Endometrial microvascular endothelial cells (primary cell): Measurements from ENCODE around the gene REEP1. TPM values are rescaled to one million over a fixed set of nuclear protein-coding genes. Genes with fewer than 3 reads are reported as not detected.
"Not testable (repeated sequence)": the region's sequence is repeated elsewhere in the genome, so short reads cannot be mapped to it uniquely, and the experiment has no call there.

Source experiments
- in situ Hi-C: cut with HindIII; loops from 2 replicates; pipeline ENCODE4 v1.10.0; 2017; ENCODE audit warnings: low sequenced_read_pairs, low pct_unique_long_range_greater_than_20kb; ENCODE audit errors: inconsistent ontology term
- total RNA-seq: library from RNA; depleted of rRNA; stranded (reverse); fragments of >200 nt; gene quantifications from one replicate; pipeline ENCODE4 v1.2.3, GENCODE V29; 2015; ENCODE audit errors: inconsistent ontology term

The REEP1 gene
- total RNA-seq, 1 donor from 2014 or later = 0.28 TPM

DNA sequence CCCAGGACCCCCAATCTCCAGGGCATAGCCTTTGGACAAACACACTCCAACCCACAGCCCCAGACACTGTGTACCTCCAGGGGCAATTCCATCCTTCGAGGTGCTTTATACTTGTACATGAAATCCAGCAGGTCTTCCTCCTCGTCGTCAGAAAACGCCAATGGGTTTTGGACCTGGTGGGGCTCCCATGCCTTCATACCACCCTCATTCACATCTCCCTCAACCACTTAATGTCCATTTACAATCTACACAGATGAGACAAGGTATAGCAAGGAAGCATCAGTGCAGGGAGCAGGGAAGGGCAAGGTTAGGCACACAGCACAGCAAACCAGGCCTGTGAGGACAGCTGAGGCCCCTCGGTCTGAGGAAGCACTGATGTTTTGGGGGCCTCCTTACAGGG lies 117.5 kb downstream of the REEP1 start:
- in situ Hi-C loops = no loop called here

DNA sequence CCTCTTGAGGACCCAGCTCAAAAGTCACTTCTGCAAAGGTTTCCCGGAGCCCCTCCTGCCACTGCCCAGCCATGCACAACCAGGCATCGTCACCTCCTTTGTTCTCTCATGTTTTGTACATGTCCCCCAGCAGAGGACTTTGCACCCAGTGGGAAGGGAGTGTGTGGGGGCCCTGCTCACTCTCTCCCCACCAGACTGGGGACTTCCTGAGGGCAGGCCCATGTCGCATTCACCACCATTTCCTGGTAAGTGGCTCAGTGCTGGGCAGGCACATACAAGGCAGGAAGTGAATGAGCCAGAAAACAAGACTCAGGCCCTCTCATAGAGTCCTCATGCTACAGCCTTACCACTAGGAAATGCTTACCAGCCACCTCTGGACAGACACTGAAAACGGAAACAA lies 119.3 kb downstream of the REEP1 start:
- in situ Hi-C loops = no loop called here

DNA sequence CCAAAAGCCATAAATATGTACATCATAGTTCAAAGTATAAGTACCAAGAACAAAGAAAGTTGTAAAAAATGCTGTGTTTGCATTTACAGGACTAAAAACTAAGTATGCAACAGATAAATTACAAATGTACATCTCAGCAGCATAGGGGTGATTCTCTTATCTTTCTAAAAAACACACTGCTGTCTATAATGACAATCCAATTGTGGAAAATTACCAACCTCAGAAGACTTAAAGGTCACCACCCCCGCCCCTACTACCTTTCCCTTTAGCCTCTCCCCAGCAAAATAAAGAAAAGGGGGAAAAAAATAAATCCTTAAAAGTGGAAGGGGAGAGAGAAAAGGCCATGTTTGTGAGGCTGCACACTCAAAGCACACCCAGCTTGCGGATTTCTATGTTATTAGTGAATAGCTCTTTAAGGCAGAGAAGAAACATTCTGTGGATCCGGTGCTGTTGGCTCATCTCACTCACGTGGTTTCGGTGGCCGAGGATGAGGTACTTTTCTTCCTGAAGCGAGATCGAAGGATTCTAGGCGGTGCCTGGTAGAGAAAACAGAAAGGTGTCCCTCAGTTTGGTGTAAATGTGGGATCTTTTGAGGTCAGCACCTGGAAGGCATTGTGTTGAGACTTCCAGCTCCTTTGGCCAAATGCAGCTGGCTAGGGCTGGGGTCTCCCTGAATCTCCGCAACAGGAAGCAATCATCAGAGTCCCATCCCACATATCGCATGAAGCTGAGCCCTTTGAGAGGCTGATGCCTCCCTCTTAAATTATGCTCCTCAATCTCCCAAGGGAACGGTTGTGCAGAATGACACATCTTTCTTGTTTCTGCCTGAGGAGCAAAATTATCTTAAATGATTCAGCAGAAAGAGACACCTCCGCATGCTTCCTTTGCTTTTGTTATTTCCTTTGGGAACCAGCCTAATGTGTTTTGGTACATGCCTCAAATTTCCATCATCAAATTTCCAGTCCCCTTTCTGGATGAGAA lies 120.6 kb downstream of the REEP1 start:
- in situ Hi-C loops = no loop called here

DNA sequence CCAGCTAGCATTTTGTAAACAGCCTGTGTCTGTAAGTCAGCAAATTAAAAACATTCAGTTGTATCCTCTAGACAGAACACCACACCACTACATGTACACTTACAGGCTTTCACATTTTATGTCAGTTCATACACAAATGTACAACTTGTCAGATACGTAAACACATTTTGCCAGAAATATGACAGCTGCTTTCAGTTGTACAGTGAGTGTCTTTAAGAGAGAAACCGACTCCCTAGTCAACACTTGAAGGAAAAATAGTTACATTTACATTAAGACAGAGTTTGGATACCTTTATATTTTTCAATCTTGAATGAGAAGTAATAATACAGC lies 123.0 kb downstream of the REEP1 start:
- in situ Hi-C loops = no loop called here

DNA sequence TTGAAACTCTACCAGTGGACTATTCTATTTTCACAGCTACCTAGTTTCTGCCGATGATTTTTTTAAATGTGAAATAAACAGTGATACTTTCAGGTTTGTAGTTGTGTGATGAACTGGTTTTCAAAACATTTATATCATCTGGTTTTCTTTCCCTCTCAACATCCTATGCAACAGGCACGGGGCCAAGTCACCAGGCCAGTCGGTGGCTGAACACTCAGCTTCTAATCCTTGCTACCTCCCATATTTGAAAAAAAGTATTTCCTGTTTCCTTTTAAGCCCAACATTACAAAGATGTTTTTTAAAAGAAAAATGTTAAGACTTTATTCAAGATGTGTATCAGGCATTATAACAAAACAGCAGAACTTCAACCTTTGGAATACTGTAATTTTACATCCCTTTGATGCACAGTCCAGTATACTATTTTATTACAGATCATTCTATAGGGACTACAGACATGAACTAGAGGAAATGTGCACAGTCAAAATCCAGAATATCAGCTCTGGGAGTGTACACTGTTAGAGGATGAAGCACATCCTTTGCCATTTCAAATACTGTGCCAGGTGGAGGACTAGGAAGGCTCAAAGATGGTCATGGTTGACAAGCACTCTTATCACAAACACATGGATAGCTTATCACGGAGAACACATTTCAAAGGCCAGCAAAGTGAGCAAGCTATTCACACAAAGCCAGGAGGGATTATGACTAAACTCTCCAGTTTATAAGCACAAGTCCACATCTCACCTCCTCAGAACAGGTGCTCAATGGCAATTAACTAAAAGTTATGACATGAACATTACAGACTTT lies 123.5 kb downstream of the REEP1 start:
- in situ Hi-C loops = no loop called here

DNA sequence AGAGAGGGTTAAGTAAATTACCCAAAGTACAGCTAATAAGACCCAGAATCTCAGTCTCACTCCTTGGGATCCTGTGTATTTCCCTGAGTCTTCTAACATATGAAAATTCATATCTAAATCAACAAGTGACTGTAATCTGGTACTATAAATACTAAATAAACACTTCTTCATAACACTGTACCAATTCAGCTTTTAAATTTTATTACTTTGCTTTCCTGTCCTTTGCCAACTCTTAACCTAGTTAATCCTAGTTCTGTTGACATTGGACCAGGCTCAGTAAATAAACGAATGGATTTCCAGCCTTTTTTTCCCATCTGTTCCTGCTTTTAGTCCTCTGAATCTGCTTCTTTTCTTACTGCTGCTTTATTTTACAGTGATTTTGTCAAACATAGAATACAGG lies 124.4 kb downstream of the REEP1 start:
- in situ Hi-C loops = no loop called here

DNA sequence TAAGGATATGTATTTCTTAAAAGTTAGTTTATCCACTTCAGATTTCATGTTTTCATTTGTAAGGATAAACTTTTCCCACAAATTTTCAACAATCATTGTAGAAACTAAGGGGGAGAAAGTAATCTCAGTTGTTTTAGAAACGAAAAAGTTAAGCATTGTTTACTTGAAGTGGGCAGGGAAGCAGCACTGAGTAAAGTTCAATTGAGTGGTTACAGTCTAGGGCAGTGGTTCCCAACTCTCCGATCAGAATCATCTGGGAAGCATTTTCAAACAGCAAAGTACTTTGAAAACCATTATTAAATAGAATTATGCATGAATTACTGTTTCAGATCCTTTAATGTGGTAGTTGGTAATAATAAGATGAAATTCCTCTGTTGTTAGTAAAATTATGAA lies 125.6 kb downstream of the REEP1 start:
- in situ Hi-C loops = no loop called here

DNA sequence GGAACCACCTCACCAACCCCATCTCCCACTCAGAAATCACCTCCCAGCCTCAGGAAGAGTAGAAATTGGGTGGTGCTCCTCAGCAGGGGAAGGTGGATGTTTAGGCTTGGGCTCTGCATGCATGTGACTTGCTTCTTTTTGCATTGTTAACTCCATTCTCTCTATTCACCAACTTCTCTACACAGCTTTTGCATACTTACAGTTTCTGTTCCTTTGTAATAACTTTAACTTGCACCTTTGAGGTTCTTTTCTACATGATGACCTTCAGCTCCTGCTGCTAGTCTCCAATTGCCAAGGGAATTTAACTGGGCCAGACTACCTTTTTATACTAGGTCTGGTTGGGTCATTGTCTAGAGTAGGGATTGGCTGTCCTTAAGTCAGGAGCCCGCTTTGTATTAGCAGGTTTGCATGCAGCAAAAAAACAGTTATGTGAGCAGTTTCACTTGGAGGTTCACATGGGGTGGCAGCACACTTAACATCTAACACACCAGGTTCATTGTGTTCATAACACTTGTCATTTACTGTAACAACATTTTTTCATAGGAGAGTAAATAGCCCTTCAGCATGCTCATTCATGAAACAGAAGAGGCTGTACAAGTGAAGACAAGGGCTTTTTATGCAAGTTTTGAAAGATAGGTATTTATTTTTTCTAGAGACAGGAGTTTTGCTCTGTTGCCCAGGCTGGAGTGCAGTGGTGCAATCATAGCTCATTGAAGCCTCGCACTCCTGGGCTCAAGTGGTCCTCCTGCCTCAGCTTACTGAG lies 126.2 kb downstream of the REEP1 start:
- in situ Hi-C loops = no loop called here

DNA sequence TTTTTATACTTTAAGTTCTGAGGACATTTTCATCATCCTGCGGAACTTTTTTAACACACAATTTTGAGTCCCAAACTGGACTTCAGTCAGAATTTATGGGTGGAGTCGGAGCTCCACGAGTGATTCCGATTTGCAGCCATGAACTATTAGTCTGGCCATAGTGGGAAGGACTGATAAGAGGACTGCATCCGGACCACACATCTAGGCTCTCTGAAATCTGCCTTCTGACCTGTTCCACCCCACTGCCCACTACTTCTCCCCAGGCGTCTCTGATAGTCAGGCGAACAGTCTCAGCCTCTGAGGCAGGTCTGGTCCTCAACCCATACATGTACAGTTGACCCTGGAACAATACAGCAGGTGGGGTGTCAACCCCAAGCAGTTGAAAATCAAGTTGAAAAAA lies 133.0 kb downstream of the REEP1 start:
- in situ Hi-C loops = no loop called here

DNA sequence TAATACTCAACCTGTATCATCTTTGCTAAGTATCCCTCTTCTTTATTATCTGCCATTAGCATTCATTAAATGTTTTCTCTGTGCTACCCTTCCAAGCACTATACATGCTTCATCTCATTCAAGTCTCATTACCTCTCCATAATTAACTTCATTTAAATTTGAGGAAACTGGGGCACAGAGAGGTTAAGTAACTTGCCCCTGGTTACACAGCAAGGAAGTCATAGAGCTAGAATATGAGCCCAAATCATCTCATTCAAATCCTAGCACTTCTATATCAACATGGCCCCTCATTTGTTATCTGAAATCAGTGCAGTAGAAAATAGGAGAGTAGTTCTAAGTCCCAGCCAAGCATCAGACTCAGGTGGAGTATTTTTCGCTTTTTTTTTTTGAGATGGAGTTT lies 133.8 kb downstream of the REEP1 start:
- in situ Hi-C loops = no loop called here

DNA sequence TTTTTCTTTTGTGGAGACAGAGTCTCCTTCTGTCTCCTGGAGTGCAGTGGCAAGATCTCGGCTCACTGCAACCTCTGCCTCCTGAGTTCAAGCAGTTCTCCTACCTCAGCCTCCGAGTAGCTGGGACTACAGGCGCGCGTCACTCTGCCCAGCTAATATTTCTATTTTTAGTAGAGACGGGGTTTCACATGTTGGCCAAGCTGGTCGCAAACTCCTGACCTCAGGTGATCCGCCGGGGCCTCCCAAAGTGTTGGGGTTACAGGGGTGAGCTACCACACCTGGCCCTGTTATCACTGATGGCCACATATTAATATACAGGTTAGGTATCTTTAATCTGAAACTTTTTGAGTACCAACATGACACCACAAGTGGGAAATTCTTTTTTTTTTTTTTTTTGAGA lies 134.7 kb downstream of the REEP1 start:
- in situ Hi-C loops = no loop called here

DNA sequence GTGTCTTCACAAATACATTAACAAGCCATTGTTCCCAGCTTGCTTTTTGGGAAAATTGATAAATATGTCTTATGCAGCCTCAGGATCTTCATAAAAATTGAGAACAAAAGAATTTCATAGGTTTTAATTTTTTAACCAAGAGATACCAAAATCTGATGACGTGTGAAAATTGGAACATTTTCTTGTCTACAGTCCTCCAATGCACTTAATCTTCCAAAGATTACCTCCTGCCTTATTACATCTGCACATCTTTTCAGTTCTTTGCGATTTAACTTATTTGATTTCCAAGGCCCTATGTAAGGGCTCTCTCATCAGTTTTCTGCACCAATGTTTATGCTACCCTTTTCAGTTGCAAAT lies 135.1 kb downstream of the REEP1 start:
- in situ Hi-C loops = no loop called here

DNA sequence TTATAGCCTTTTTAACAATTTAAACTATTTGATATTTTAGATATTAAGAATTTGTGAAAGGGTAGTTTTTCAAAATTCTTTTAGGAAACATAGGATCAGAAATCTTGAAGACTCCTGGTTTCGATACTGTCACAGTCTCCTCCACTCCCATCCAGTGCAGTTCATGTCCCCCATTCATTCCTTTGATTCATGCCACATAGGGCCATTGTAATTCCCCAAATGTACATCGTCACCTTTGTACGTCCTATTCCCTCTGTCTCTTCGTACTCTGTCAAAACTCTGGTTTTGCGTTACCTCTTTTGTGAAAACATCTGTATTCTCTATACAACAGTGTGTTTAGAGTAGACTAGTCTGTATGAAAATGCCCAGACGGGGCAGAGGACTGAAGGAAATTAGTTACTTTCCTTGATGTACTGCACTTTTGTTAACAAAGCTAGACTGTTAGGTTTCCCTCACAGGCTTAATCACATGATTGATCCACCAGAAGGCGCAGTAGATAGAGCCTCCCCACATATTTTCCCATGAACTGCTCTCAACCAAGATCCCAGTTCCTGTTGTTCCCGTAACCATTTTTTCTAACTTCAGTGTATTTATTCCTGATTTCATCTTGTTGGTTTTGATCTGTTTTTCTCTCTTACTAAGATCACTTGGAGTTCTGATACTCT lies 135.6 kb downstream of the REEP1 start:
- in situ Hi-C loops = no loop called here

DNA sequence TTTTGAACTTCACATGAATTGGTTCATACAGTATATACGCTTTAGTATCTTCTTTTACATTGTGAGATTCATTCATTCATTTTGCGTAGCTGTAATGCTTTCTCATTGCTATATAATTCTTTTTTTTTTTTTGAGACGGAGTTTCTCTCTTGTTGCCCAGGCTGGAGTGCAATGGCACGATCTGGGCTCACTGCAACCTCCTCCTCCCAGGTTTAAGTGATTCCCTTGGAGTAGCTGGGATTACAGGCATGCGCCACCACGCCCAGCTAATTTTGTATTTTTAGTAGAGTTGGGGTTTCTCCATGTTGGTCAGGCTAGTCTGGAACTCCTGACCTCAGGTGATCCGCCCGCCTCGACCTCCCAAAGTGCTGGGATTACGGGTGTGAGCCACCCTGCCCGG lies 136.9 kb downstream of the REEP1 start:
- in situ Hi-C loops = not testable (repeated sequence)

DNA sequence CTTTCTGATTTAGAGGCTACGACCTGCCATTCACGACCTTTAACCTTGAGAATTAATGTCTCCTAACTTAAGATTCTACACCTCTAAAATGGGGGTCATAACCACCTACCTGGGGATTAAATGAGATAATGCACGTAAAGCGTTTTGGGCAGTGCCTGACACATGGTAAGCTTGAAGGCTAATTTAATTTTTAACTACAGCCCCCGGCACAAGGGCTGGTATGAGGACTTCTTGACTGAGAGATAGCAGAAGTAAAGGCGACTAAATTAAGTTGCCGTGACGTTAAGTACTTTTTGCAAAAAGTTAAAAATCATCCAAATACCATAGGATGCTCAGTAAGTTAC lies 137.6 kb downstream of the REEP1 start:
- in situ Hi-C loops = no loop called here

DNA sequence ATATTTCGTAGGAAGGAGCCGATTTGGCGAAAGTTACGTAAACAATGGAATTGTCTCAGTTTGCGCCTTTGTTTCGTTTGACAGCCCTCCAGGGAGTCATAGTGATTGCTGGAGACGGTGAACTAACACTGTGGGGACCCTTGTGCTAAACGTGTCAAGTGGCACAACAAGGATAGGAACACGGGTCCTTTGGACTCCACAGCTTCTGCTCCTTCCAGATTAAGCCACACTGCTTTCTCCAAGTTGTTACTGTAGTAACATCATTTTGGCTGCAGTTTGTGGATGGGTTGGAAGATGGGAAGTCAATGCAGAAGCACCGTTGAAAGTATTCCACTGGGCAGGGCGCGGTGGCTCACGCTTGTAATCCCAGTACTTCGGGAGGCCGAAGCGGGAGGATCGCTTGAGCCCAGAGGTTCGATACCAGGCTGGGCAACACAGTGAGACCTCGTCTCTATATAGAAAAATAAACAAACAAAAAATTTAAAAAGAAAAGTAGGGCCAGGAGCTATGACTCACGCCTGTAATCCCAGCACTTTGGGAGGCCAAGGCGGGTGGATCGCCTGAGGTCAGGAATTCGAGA lies 141.5 kb downstream of the REEP1 start:
- in situ Hi-C loops = no loop called here

DNA sequence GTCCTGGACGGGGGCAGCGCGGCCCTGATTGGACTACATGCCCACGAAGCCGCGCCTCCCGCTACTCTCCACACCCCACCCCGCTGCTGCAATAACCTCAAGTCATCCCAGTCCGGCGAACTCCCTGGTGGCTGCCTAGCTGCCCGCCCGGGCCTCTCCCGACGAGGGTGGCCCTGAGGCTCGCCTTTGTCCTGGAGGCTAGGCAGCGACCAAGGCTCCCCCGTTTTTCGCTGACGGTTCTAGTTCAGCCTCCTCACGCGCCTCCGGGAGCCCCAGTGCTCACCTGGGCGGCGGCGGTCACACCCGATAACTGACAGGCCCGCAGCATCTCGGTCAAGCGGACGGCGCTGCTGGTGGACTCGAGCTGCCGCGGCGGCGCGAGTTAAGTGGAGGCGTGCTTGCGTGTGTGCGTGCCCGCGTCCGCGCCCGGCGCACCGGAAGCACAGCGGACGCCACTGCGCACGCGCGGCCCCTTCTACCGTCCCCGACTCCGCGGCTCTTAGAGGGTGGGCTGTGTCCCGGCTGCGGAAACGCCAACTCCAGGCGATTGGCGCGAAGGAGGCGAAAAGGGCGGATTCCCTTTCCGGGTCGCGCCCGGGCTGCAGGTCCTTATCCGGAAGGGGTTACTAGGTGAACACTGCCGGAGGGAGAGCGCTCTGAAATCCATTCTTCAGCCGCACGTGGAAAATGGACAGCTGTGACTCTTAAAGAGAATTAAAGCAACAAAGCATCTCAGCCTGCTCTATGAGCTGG lies 142.2 kb downstream of the REEP1 start, which contains the start of gene IMMT:
IMMT (minus strand) TSS at position 408 of the 753 bp plus-strand sequence; CDS start at position 328, 80 bp downstream.
- in situ Hi-C loops = no loop called here

DNA sequence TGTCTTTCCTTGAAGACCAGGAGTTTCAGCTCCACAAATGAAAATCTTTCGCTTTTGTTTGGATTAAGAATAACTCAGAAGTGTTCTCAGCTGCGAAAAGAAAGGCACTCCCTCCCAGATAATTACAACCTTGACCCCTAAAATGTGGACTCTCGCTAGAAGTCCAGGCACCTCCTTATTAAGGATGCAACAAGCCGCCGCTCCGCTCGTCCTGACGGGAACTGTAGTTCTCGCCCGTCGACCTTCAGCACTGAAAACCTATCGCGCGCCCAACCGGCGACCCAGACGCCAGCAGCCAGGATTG lies 142.7 kb downstream of the REEP1 start:
- in situ Hi-C loops = no loop called here
